Stimulated activated CD4-positive, alpha-beta T cell treated with anti-CD3 and anti-CD28 coated beads, Interleukin-1b, Interleukin-23, amount 100 ng/mL, for 48 hours (primary cell): Measurements from ENCODE around the gene COPZ1.
A peak's percentile ranks its signal among the peaks of the same experiment; 100 is the strongest.
"Not testable (repeated sequence)": the region's sequence is repeated elsewhere in the genome, so short reads cannot be mapped to it uniquely, and the experiment has no call there.

Source experiments
- DNase-seq: peaks from one replicate; pipeline ENCODE4 v3.0.0-alpha.2; 2020

The COPZ1 gene

GRCh38 chr12:54324617-54325441 is at the start of gene COPZ1:
Gene COPZ1 (plus strand): TSS chr12:54325131. CDS start chr12:54325164, 33 bp downstream.
- DNase-seq: peak; percentile 95

- no peak for DNase-seq
Measured at GRCh38 chr12:54276368-54276767, 48.6 kb upstream of the COPZ1 start.

- no peak for DNase-seq
Measured at GRCh38 chr12:54277823-54278276, 47.1 kb upstream of the COPZ1 start.

- no peak for DNase-seq
Measured at GRCh38 chr12:54279227-54279631, 45.7 kb upstream of the COPZ1 start.

GRCh38 chr12:54279632-54280467 is 45.1 kb upstream of the COPZ1 start, which contains the start of gene CBX5:
Gene CBX5 (minus strand): TSS chr12:54280122. CDS start chr12:54257650, 22,472 bp downstream.
- DNase-seq: peak; percentile 99

- DNase-seq: peak; percentile 98
Measured at GRCh38 chr12:54280468-54281260, 44.3 kb upstream of the COPZ1 start, which contains the start of gene HNRNPA1. Gene HNRNPA1 (plus strand): TSS chr12:54280726. CDS start chr12:54280808, 82 bp downstream.

GRCh38 chr12:54281261-54281638 is 43.7 kb upstream of the COPZ1 start:
- not testable (repeated sequence) for DNase-seq

- DNase-seq: not testable (repeated sequence)
Measured at GRCh38 chr12:54281694-54282093, 43.2 kb upstream of the COPZ1 start.

- DNase-seq: peak; percentile 53
Measured at GRCh38 chr12:54282949-54283593, 41.9 kb upstream of the COPZ1 start.

GRCh38 chr12:54284070-54284780 is 40.7 kb upstream of the COPZ1 start:
- not testable (repeated sequence) for DNase-seq

GRCh38 chr12:54285150-54286041 is 39.5 kb upstream of the COPZ1 start:
- DNase-seq: no peak

- no peak for DNase-seq
Measured at GRCh38 chr12:54286042-54287030, 38.6 kb upstream of the COPZ1 start.

- DNase-seq: no peak
Measured at GRCh38 chr12:54287261-54288157, 37.4 kb upstream of the COPZ1 start.

GRCh38 chr12:54292083-54292930 is 32.6 kb upstream of the COPZ1 start:
- DNase-seq: no peak

- no peak for DNase-seq
Measured at GRCh38 chr12:54292931-54293241, 32.0 kb upstream of the COPZ1 start.

- peak; percentile 48 for DNase-seq
Measured at GRCh38 chr12:54294152-54294952, 30.6 kb upstream of the COPZ1 start.
